Measurements from ENCODE around the gene OPA3.
A peak's percentile ranks its signal among the peaks of the same experiment; 100 is the strongest.

Gene OPA3

GRCh38 chr19:45568732-45569131, 15.9 kb downstream of the OPA3 start:
- Histone ChIP-seq H3K9me3 (ENCODE audit: control extremely low read depth in 1 of 5, control insufficient read depth in 4 of 5, insufficient read depth in 2 of 5, low read depth in 1 of 5, low read length in 4 of 5) (no peaks in the 10 kb centered on the region), H3K27me3 (replicated peaks in 2 of 5; ENCODE audit: control insufficient read depth in 4 of 5, insufficient read depth in 5 of 5, low read length in 4 of 5) (no peaks in the 10 kb centered on the region), H3K4me1 (ENCODE audit: control extremely low read depth in 1 of 4, control insufficient read depth in 4 of 4, insufficient read depth in 4 of 4, low read length in 3 of 4) (peaks cover 0 to 5% (median 2%) of the 10 kb centered on the region in 4 experiments), H3K4me3 (ENCODE audit: control insufficient read depth in 1 of 7, extremely low read depth in 1 of 7, insufficient read depth in 4 of 7, low read depth in 2 of 7, low read length in 6 of 7) (no peak overlapping the region), H3K36me3 (ENCODE audit: control insufficient read depth in 4 of 4, insufficient read depth in 4 of 4, low read length in 3 of 4) (no peaks in the 10 kb centered on the region), H3K27ac (ENCODE audit: insufficient read depth in 1 of 2, low read depth in 1 of 2, low read length in 2 of 2, poor library complexity in 1 of 2, severe bottlenecking in 2 of 2) (no peak overlapping the region)
- CTCF ChIA-PET: interaction anchor here (1.1 to 1.3 kb wide), 2 partner anchors 10 to 75 kb away, joined by 3 to 4 read pairs; no protein-coding TSS in a partner anchor
- POLR2A ChIA-PET: no interaction called here
- no peak for DNase-seq
- 100% methylated on average over 3 of the region's 3 CpGs for WGBS (ENCODE audit: insufficient coverage)

- H3K36me3 ChIP-seq (ENCODE audit: control insufficient read depth in 4 of 4, insufficient read depth in 4 of 4, low read length in 3 of 4): no peaks in the 10 kb centered on the region
- no peak overlapping the region for H3K4me3 ChIP-seq (ENCODE audit: control insufficient read depth in 1 of 7, extremely low read depth in 1 of 7, insufficient read depth in 4 of 7, low read depth in 2 of 7, low read length in 6 of 7)
- CTCF ChIA-PET: interaction anchor here (0.7 to 1.8 kb wide), 4 partner anchors 10 to 128 kb away, joined by 3 to 8 read pairs (median 4); partner anchors contain the start of gene OPA3
- no CpG with 5 or more reads among the region's 2 CpGs for WGBS (ENCODE audit: insufficient coverage)
- DNase-seq: no peak
- H3K9me3 ChIP-seq (ENCODE audit: control extremely low read depth in 1 of 5, control insufficient read depth in 4 of 5, insufficient read depth in 2 of 5, low read depth in 1 of 5, low read length in 4 of 5): no peaks in the 10 kb centered on the region
- H3K4me1 ChIP-seq (ENCODE audit: control extremely low read depth in 1 of 4, control insufficient read depth in 4 of 4, insufficient read depth in 4 of 4, low read length in 3 of 4): peaks cover 0 to 5% (median 2%) of the 10 kb centered on the region in 4 experiments
- no peak overlapping the region for H3K27ac ChIP-seq (ENCODE audit: insufficient read depth in 1 of 2, low read depth in 1 of 2, low read length in 2 of 2, poor library complexity in 1 of 2, severe bottlenecking in 2 of 2)
- H3K27me3 ChIP-seq (replicated peaks in 2 of 5; ENCODE audit: control insufficient read depth in 4 of 5, insufficient read depth in 5 of 5, low read length in 4 of 5): no peaks in the 10 kb centered on the region
- POLR2A ChIA-PET: no interaction called here
Measured at GRCh38 chr19:45567609-45568008, 17.0 kb downstream of the OPA3 start.

DNA sequence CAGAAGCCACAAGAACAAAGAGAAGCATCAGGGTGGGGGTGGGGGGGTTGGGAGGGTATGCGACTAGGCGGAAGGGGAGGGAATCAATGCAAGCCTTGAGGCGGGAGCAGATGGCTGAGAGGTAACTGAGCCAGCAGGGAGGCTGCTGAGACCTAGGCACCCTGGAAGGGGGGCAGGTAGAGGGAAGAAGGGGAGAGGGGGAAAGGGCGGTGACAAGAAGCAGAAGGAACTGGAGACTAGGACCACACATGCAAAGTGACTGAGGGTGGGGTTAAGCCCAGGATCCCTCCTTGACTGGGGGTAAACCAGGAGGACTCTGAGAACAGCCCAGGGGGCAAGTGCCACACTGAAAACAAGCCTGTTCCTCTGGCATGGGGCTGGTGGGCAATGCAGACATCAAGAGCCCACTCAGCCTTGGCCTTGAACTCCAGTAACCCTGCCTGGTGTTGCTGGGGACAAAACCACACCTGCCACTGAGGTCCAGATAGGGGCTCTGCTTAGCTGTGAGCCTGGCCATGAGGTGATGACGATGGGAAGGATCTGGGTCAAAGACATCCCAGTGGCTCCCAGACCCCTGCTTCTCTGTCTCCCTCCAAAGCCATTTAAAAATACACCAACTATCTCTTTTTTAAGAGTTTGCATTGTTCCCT, 20.3 kb downstream of the OPA3 start:
- ChIA-PET CTCF (interaction anchor here (0.7 kb wide), 1 partner anchor 56 kb away, joined by 3 read pairs; no protein-coding TSS in a partner anchor), POLR2A (no interaction called here)
- Histone ChIP-seq H3K27ac (ENCODE audit: insufficient read depth in 1 of 2, low read depth in 1 of 2, low read length in 2 of 2, poor library complexity in 1 of 2, severe bottlenecking in 2 of 2) (no peak overlapping the region), H3K9me3 (ENCODE audit: control extremely low read depth in 1 of 5, control insufficient read depth in 4 of 5, insufficient read depth in 2 of 5, low read depth in 1 of 5, low read length in 4 of 5) (no peaks in the 10 kb centered on the region), H3K4me3 (ENCODE audit: control insufficient read depth in 1 of 7, extremely low read depth in 1 of 7, insufficient read depth in 4 of 7, low read depth in 2 of 7, low read length in 6 of 7) (no peak overlapping the region), H3K4me1 (ENCODE audit: control extremely low read depth in 1 of 4, control insufficient read depth in 4 of 4, insufficient read depth in 4 of 4, low read length in 3 of 4) (peaks cover 0 to 5% (median 2%) of the 10 kb centered on the region in 4 experiments), H3K27me3 (replicated peaks in 2 of 5; ENCODE audit: control insufficient read depth in 4 of 5, insufficient read depth in 5 of 5, low read length in 4 of 5) (no peaks in the 10 kb centered on the region), H3K36me3 (ENCODE audit: control insufficient read depth in 4 of 4, insufficient read depth in 4 of 4, low read length in 3 of 4) (no peaks in the 10 kb centered on the region)
- no peak for DNase-seq
- 65% methylated on average over 3 of the region's 5 CpGs for WGBS (ENCODE audit: insufficient coverage)

DNA sequence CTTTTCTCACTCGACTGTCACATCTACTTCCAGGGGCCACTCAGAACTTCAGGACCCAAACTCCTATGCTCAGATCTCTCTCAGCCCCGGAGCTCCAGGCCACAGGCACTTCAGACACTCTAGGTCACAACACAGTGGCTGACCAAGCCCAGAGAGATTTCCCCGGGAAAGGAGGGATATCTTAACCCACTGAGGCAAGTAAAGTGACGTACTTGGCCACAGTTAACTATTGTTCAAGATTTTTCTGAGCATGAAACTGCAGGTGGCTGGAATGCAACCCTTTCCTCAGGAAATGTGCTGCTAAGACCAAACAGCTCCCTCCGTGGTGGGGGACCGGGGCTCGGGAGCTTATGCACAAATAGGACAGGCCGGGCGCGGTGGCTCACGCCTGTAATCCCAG, 23.9 kb downstream of the OPA3 start:
- H3K4me1 ChIP-seq (ENCODE audit: control extremely low read depth in 1 of 4, control insufficient read depth in 4 of 4, insufficient read depth in 4 of 4, low read length in 3 of 4): peaks cover 0 to 11% (median 3%) of the 10 kb centered on the region in 4 experiments
- CTCF ChIA-PET: interaction anchor here (6.7 kb wide), 1 partner anchor 33 kb away, joined by 47 read pairs; no protein-coding TSS in a partner anchor
- no peaks in the 10 kb centered on the region for H3K9me3 ChIP-seq (ENCODE audit: control extremely low read depth in 1 of 5, control insufficient read depth in 4 of 5, insufficient read depth in 2 of 5, low read depth in 1 of 5, low read length in 4 of 5)
- 100% methylated on average over 4 of the region's 11 CpGs for WGBS (ENCODE audit: insufficient coverage)
- H3K27me3 ChIP-seq (replicated peaks in 2 of 5; ENCODE audit: control insufficient read depth in 4 of 5, insufficient read depth in 5 of 5, low read length in 4 of 5): no peaks in the 10 kb centered on the region
- H3K4me3 ChIP-seq (ENCODE audit: control insufficient read depth in 1 of 7, extremely low read depth in 1 of 7, insufficient read depth in 4 of 7, low read depth in 2 of 7, low read length in 6 of 7): no peak overlapping the region
- POLR2A ChIA-PET: no interaction called here
- no peak overlapping the region for H3K27ac ChIP-seq (ENCODE audit: insufficient read depth in 1 of 2, low read depth in 1 of 2, low read length in 2 of 2, poor library complexity in 1 of 2, severe bottlenecking in 2 of 2)
- no peak for DNase-seq
- peaks cover 0 to 2% (median 0%) of the 10 kb centered on the region in 4 experiments for H3K36me3 ChIP-seq (ENCODE audit: control insufficient read depth in 4 of 4, insufficient read depth in 4 of 4, low read length in 3 of 4)

DNA sequence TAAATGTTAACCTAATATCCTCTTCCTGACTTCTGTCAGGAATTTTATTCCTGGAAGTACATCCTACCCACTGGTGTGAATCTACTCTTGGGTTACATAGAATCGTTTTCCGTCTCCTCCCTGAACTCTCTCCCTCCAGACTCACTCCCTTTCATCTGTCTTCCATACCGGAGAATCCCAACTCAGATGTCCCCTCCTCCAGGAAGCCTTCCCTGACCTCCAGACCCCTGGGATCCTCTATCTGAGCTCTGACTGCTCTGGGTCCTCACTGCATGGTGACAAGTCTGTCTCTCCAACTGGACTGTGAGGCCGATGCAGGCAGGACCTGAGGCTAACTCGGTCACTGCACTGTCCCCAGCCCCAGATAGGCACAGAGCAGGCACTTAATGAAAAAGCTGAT, 24.6 kb downstream of the OPA3 start:
- no peaks in the 10 kb centered on the region for H3K9me3 ChIP-seq (ENCODE audit: control extremely low read depth in 1 of 5, control insufficient read depth in 4 of 5, insufficient read depth in 2 of 5, low read depth in 1 of 5, low read length in 4 of 5)
- peaks cover 0 to 2% (median 0%) of the 10 kb centered on the region in 4 experiments for H3K36me3 ChIP-seq (ENCODE audit: control insufficient read depth in 4 of 4, insufficient read depth in 4 of 4, low read length in 3 of 4)
- H3K27me3 ChIP-seq (replicated peaks in 2 of 5; ENCODE audit: control insufficient read depth in 4 of 5, insufficient read depth in 5 of 5, low read length in 4 of 5): no peaks in the 10 kb centered on the region
- CTCF ChIA-PET: interaction anchor here (0.9 to 6.7 kb wide), 2 partner anchors 32 to 65 kb away, joined by 3 to 47 read pairs; no protein-coding TSS in a partner anchor
- no peak overlapping the region for H3K4me3 ChIP-seq (ENCODE audit: control insufficient read depth in 1 of 7, extremely low read depth in 1 of 7, insufficient read depth in 4 of 7, low read depth in 2 of 7, low read length in 6 of 7)
- DNase-seq: no peak
- POLR2A ChIA-PET: no interaction called here
- no peak overlapping the region for H3K27ac ChIP-seq (ENCODE audit: insufficient read depth in 1 of 2, low read depth in 1 of 2, low read length in 2 of 2, poor library complexity in 1 of 2, severe bottlenecking in 2 of 2)
- WGBS (ENCODE audit: insufficient coverage): 98% methylated on average over 5 of the region's 5 CpGs
- peaks cover 0 to 11% (median 3%) of the 10 kb centered on the region in 4 experiments for H3K4me1 ChIP-seq (ENCODE audit: control extremely low read depth in 1 of 4, control insufficient read depth in 4 of 4, insufficient read depth in 4 of 4, low read length in 3 of 4)

DNA sequence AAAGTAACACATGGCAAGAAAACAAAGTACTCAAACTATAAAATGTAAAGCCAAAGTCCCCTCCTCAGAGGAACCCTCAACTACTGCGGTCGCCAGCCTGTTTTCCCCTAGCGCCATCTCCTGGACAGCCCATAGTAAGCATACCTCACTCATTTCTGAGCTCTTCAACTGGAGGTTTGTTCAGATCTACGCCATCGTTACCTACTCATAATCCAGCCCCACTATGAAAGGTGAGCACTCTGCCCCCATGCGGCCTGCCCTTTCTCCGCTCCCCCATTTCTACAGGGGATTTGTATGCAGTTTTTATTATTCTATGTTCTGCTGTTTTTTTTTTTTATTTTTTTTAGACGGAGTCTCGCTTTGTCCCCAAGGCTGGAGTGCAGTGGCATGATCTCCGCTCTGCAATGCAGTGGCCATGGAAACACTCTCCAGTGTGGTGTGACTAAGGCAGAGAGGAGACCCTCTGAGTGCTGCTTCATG, 26.2 kb downstream of the OPA3 start:
- Histone ChIP-seq H3K4me1 (ENCODE audit: control extremely low read depth in 1 of 4, control insufficient read depth in 4 of 4, insufficient read depth in 4 of 4, low read length in 3 of 4) (peaks cover 0 to 6% (median 1%) of the 10 kb centered on the region in 4 experiments), H3K27ac (ENCODE audit: insufficient read depth in 1 of 2, low read depth in 1 of 2, low read length in 2 of 2, poor library complexity in 1 of 2, severe bottlenecking in 2 of 2) (no peak overlapping the region), H3K9me3 (ENCODE audit: control extremely low read depth in 1 of 5, control insufficient read depth in 4 of 5, insufficient read depth in 2 of 5, low read depth in 1 of 5, low read length in 4 of 5) (no peaks in the 10 kb centered on the region), H3K4me3 (ENCODE audit: control insufficient read depth in 1 of 7, extremely low read depth in 1 of 7, insufficient read depth in 4 of 7, low read depth in 2 of 7, low read length in 6 of 7) (no peak overlapping the region), H3K36me3 (ENCODE audit: control insufficient read depth in 4 of 4, insufficient read depth in 4 of 4, low read length in 3 of 4) (peaks cover 0 to 3% (median 0%) of the 10 kb centered on the region in 4 experiments), H3K27me3 (replicated peaks in 2 of 5; ENCODE audit: control insufficient read depth in 4 of 5, insufficient read depth in 5 of 5, low read length in 4 of 5) (no peaks in the 10 kb centered on the region)
- DNase-seq: peak; percentile 93 to 96 (median 96)
- ChIA-PET CTCF (interaction anchor here (0.5 to 6.7 kb wide), 23 partner anchors 9 to 124 kb away, joined by 3 to 47 read pairs (median 4); no protein-coding TSS in a partner anchor), POLR2A (interaction anchor here (0.6 kb wide), 1 partner anchor 34 kb away, joined by 7 read pairs; no protein-coding TSS in a partner anchor)
- WGBS (ENCODE audit: insufficient coverage): 35% methylated on average over 6 of the region's 10 CpGs

DNA sequence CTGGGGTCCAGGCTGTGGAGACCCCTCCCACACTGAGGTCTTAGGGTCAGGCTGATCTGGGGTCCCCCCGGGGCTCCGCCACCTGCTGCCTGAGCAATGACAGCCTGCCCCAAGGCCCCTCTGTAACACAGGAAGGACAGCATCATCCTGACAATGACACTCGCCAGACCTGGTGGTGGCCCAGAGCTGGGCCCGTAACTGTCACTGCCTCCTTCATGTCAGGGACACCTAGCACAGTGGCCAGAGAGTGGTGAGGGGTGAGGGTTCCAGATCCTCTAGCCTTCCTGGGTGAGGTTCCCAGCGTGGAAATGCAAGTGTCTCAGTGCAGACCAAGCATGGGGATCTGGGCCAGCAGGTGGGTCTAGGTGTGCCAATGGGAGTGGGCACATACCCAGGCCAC, 27.8 kb downstream of the OPA3 start:
- H3K36me3 ChIP-seq (ENCODE audit: control insufficient read depth in 4 of 4, insufficient read depth in 4 of 4, low read length in 3 of 4): peaks cover 0 to 6% (median 3%) of the 10 kb centered on the region in 4 experiments
- H3K4me3 ChIP-seq (ENCODE audit: control insufficient read depth in 1 of 7, extremely low read depth in 1 of 7, insufficient read depth in 4 of 7, low read depth in 2 of 7, low read length in 6 of 7): no peak overlapping the region
- DNase-seq: no peak
- ChIA-PET CTCF (interaction anchor here (0.6 to 6.7 kb wide), 8 partner anchors 9 to 62 kb away, joined by 3 to 47 read pairs (median 11); no protein-coding TSS in a partner anchor), POLR2A (no interaction called here)
- peaks cover 0 to 6% (median 1%) of the 10 kb centered on the region in 4 experiments for H3K4me1 ChIP-seq (ENCODE audit: control extremely low read depth in 1 of 4, control insufficient read depth in 4 of 4, insufficient read depth in 4 of 4, low read length in 3 of 4)
- no peaks in the 10 kb centered on the region for H3K27me3 ChIP-seq (replicated peaks in 2 of 5; ENCODE audit: control insufficient read depth in 4 of 5, insufficient read depth in 5 of 5, low read length in 4 of 5)
- H3K27ac ChIP-seq (ENCODE audit: insufficient read depth in 1 of 2, low read depth in 1 of 2, low read length in 2 of 2, poor library complexity in 1 of 2, severe bottlenecking in 2 of 2): no peak overlapping the region
- no peaks in the 10 kb centered on the region for H3K9me3 ChIP-seq (ENCODE audit: control extremely low read depth in 1 of 5, control insufficient read depth in 4 of 5, insufficient read depth in 2 of 5, low read depth in 1 of 5, low read length in 4 of 5)
- WGBS (ENCODE audit: insufficient coverage): 93% methylated on average over 5 of the region's 5 CpGs
